RPMI8226 (cell line): ENCODE data around the gene MDGA2.

Experiments used
- DNase-seq: peaks from one replicate; pipeline ENCODE4 v3.0.0-alpha.2; 2015

Gene MDGA2

DNA sequence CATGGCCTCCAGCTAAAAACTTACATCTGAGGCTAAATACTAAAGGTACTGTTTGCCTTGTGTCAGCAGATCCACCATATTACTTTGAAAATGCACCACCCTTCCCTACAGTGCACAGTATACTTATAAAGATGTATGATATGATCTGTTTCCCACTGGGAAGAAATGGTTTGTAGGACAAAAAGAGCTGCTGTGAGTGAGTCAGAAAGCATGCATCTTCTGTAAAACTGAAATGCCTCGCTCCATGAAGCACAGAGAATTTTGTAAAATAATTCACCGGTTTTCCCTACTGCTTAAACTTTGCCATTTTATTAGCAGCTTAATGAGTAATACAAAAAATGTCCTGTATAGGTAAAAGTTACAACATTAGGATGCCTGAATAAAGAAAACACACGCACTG lies 68.8 kb downstream of the MDGA2 start:
- no peak for DNase-seq

DNA sequence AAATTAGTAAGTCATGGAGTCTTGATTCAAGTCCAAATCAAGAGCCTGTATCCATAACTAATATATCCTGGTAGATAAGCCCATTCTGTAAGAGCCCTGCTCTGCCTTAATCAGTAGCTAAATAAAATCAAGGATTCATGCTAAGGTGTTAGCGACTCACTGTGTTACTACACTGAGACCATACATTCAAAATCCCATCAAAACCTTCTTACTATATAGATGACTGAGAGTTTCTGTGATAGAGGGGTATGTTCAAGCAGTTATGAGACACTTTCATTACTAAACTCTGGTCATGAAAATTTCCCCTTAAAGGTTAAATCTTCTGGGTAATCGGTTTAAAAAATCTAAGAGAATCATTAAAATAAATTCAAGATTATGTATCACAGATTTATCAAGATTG lies 78.5 kb downstream of the MDGA2 start:
- no peak for DNase-seq

DNA sequence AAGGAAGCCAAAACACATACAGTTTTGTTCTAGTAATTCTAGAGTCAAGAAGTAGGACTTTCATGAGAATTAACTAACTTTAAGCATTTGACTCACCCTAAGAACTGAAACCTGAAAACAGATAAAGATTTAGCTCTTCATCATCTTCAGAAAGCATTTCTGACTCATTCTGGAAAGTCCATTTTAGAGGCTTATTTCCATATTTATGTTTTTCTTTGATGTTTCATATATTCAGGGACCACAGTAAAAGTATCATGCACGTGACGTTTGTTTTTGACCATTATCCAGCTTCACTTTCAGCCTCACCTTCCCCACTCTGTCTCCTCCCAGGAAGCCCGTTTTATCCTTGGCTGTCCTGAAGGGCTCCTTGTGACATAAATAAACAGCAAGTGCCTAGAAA lies 79.2 kb downstream of the MDGA2 start:
- no peak for DNase-seq

DNA sequence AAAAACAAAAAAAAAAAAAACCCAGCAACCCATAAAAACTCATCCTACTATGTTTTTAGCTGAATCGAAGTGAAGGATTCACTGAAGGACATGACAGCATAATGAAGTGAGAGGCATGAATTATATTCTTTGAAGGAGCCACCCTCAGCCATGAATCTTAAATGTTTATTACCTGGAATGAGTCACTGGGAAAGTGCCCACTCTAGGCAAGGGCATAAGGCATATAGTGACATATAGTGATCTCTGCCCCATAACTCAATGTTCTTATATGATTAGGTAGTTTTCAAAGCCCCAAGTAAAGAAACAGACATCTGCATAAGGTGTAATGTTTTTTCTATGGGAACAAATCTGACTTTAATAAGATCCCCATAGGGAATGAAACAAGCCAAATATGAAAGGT lies 79.9 kb downstream of the MDGA2 start:
- DNase-seq = no peak

DNA sequence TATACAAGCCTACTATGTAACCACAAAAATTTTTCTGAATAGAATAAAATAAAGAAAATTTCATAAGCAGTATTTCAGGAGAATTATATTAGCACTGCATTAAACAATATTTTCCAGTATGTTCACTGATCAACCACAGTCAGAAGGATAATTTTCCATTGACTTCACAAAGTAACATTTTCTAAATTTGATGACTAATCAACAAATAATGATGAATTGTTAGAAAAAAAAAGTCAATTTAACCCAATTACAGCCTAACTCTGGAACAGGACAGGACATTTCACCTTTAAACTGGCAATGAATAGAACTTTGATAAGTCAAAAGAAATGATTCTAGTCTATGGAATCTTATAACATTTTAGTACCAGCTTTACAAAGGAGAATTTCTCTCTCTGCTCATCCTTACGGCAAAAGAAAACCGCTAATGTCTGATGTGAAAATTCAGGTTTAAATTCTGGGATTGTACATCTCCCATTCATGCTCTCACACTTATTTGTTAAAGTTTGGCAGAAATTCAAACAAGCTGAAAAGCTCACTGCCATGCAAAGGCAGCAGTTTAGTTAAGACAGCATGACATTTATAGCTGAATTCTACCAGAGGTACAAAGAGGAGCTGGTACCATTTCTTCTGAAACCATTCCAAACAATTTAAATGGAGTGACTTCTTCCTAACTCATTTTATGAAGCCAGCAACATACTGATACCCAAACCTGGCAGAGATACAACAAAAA lies 84.5 kb downstream of the MDGA2 start:
- no peak for DNase-seq

GRCh38 chr14:47585447-47585846 lies 90.0 kb downstream of the MDGA2 start:
- DNase-seq = no peak

DNA sequence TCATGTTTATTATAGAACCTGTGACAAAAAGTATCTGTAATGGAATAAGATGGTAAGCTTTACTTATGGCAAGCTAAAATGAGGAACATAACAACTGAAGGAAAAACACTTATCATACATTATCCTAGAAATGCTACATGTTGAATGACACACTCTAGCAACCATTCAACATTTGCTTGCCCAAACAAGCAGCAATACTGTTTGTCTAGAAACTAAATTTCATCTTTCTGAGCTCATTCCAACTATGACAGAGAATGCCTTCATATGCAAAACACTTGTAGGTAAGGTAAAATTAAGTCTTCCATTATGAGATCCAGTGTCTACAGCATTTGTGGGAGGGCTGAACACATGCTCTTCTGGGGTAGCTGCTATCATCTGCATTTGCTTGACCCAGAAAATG lies 108.1 kb downstream of the MDGA2 start:
- DNase-seq = no peak

GRCh38 chr14:47557894-47558293 lies 117.5 kb downstream of the MDGA2 start:
- DNase-seq = no peak

DNA sequence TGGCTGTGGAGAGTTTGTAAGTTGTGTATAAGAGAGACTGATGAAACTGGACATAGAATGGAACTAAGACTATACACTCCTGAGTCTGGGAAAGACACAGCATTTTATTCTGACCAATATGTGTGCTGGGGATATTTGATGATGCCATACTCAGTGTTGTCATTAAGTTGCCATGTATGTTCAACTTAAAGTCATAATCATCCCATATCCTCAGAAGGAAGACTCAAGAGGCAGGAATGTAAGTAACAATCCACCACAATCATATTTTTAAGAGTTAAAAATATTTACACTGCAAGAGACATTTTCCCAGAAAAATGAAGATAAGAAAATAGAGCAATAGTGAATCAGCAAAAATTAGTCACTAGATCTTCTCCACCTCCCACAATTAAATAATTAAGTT lies 120.1 kb downstream of the MDGA2 start:
- DNase-seq = no peak

DNA sequence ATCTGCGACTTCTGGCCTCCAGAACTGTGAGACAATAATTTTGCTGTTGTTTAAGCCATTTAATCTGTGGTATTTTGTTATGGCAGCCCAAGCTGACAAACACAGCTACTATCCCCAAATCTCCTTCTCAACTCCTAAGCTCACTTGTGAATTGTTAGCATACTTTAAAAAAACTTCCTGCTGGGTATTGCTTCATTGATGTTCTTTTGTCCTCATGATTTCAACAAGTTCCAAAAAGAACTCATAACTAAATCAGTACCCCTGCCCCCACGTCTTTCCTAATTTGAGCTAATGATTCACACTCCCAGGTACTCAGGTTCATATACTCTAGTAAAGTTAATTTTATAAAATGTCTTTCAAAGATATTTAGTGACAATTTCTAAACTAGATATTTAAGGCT lies 125.5 kb downstream of the MDGA2 start:
- no peak for DNase-seq

GRCh38 chr14:47543459-47543858 lies 131.9 kb downstream of the MDGA2 start:
- no peak for DNase-seq

DNA sequence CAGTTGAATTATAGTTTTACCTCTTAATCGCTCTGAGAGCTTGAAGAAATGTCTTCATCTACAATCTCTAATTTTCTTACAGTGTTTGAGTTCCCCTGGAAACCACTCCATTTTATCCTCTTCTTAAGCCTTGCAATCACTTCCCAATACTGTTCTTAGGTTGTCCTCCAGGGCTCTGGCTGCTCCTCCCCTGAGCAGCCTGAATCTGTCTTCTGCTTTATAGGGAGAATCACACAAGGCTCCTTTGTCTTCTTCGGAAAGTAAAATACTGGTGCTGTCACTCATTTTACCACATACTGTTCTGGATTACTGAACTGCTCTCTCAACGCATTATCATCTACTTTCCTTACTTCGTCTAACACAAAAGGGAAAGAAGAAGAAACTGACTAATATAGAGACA lies 133.7 kb downstream of the MDGA2 start:
- DNase-seq = no peak

GRCh38 chr14:47539031-47539461 lies 136.4 kb downstream of the MDGA2 start:
- DNase-seq = no peak

GRCh38 chr14:47536341-47536740 lies 139.1 kb downstream of the MDGA2 start:
- DNase-seq = no peak

DNA sequence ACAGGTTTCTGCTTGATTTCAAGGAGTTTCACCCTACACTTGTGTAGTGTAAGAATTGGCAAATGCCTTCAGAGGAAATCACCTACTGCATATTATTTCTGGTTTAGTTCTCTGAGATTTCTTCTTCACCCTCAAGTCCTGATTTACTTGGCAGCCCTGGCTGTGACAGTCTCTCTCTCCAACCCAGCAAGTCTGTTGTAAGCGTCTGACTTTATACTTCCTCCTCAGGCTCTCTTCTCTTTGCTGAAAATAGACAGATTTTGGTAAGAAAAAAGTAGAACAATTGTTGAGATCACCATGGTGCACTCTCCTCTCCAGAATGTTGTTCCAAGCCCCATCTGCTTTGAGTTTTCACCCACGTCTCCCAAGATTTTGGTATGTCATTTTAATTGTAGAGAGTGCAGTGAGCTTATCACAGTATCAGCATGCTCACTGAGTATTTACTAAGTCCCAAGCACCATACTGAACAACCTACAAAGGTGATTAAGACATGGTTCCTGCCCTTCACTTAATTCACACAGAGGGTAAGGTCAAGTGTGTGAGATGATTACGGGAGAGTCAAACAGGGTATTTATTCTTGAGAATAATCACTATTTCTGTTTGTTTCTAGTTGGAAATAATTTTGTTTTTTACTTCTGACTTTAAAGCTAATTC lies 148.7 kb downstream of the MDGA2 start:
- no peak for DNase-seq

- no peak for DNase-seq
These were observed 150.9 kb downstream of the MDGA2 start for GRCh38 chr14:47524524-47524923.

DNA sequence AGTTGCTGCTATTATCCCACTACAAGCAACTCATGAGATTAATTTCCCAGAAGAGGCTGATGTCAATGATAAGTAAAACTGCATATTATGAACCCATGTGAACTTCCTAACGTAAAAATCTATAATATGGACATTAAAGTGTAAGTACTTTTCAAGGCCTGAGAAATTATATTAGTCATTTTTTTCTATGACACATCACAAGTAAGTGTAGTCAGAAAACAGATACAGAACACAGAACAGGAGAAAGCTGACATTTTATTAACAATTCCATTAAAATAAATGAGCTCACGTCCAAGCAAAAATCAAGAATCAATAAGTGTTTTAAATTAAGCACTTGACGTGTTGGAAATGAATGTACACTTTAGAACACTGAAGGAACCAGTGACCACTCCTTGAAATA lies 155.0 kb downstream of the MDGA2 start:
- no peak for DNase-seq

- DNase-seq = no peak
These were observed 163.6 kb downstream of the MDGA2 start for GRCh38 chr14:47511829-47512228.

DNA sequence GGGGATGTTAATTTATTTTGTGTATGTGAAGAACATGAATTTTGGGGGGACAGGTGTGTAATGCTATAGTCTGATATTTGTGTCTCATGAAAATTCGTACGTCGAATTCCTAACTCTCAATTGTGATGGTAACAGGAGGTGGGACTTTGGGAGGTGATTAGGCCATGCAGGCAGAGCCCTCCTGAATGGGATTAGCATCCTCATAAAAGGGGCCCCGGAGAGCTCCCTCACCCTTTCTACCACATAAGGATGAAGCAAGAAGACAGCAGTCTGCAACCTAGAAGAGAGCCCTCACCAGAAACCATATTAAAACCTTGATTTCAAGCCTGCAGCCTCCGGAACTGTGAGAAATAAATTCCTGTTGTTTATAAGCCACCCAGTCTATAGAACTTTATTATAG lies 165.4 kb downstream of the MDGA2 start:
- DNase-seq = no peak

DNA sequence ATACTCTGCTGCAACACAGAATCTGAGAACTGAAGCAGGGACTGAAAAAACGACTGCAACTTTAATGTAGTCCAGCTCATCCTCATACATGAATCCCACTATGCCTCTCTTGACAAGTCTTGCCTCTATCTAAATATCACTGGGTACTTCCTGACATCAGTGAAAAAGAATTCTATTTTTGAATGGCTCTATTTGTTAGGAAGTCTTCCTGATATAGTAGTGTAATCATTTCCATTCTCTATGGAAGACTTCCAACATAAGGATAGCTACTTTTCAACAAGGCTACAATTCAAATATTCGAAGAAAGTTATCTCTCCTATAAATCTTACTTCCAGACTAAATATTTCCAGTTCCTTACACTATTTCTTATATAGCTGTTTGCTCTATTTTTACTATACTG lies 167.5 kb downstream of the MDGA2 start:
- no peak for DNase-seq

DNA sequence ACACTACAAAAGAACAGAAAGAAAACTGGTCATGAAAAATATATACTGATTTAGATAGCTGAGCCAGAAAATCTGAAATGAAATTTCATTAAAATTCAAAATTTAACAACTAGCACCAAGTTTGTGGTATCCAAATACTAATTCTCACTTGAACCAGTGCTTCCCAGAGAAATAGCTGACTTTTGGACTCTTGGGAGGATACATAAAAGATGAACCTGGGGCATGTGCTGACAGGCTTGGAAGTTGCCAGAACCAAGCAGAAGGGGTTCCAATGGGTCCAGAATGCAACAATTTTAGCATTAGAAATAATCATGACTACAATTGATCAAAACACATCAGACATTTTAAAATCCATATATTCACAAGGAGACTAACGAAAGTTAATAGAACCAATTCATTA lies 175.0 kb downstream of the MDGA2 start:
- no peak for DNase-seq

DNA sequence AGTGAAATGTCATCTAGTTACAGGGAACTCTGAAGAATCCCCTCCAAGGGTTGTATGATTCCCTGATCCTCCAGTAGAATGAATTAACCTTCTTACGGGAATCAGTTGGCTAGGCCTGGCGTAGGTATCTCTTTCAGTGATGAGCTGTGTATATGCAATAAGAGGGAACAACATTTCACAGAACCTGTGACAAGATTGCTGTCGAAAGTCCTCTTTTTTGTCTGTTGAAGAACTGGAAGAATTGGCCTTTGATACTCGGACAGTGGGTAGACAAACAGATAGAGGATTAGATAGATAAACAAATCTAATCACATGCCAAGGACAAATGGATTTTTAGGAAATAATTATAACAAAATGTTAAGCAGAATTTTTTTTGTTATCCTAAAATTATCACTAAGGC lies 184.6 kb downstream of the MDGA2 start:
- no peak for DNase-seq

- DNase-seq = no peak
These were observed 185.1 kb downstream of the MDGA2 start for GRCh38 chr14:47490353-47490752.

- DNase-seq = no peak
These were observed 190.0 kb downstream of the MDGA2 start for GRCh38 chr14:47485421-47485820.

- DNase-seq = no peak
These were observed 192.0 kb downstream of the MDGA2 start for GRCh38 chr14:47483449-47483848.
